Thyroid gland (tissue), 4 donors: ENCODE measurements around the gene FKRP.

Experiments
- POLR2A ChIP-seq, 2 donors: fragments of 450-650 bp; IDR thresholded peaks; one replicate each; pipeline ENCODE4 v1.6.1; 2017; ENCODE audit warnings: antibody characterized with exemption in 2 of 2, mild to moderate bottlenecking in 2 of 2, moderate library complexity in 1 of 2
- TF ChIP-seq, protein P1 (sequence below), 6 experiments: fragments of 200-600 bp in 3 of 6; fragments of 450-650 bp in 3 of 6; sonication (generic) in 3 of 6; IDR thresholded peaks; one replicate each; pipeline ENCODE4 v1.5.1; 2016 to 2019; ENCODE audit warnings: antibody characterized with exemption in 6 of 6, mild to moderate bottlenecking in 2 of 6, inconsistent platforms in 1 of 6, moderate library complexity in 1 of 6

DNA sequence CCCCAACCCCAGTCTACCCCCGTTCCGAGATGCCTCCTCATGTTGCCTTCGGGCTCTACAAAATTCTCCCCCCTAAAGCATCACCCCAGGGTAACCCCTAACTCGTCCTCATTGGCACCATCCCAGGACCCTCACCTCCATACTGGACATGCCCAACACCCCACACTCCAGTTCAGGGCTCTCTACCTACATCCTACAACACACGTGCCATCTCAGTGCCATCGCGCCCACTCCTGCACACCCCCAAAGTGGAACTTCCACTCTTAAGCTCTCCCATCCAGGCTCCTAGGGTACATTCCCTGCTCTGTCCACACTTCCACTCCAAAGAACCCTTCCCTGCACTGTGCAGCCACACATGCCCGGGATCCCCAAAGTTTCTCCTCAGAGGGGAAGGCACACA is 827 bp upstream of the FKRP start:
- TF ChIP-seq, protein P1, sequence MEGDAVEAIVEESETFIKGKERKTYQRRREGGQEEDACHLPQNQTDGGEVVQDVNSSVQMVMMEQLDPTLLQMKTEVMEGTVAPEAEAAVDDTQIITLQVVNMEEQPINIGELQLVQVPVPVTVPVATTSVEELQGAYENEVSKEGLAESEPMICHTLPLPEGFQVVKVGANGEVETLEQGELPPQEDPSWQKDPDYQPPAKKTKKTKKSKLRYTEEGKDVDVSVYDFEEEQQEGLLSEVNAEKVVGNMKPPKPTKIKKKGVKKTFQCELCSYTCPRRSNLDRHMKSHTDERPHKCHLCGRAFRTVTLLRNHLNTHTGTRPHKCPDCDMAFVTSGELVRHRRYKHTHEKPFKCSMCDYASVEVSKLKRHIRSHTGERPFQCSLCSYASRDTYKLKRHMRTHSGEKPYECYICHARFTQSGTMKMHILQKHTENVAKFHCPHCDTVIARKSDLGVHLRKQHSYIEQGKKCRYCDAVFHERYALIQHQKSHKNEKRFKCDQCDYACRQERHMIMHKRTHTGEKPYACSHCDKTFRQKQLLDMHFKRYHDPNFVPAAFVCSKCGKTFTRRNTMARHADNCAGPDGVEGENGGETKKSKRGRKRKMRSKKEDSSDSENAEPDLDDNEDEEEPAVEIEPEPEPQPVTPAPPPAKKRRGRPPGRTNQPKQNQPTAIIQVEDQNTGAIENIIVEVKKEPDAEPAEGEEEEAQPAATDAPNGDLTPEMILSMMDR (IDR thresholded peaks at IDR 0.05), result no peak
- TF ChIP-seq POLR2A (IDR thresholded peaks at IDR 0.05), result no peak
